Measurements from ENCODE around the gene ELOF1. TPM values are rescaled to one million over a fixed set of nuclear protein-coding genes. Genes with fewer than 3 reads are reported as not detected.
A peak's percentile ranks its signal among the peaks of the same experiment; 100 is the strongest.

ELOF1 gene
- total and polyA plus RNA-seq, 2 of the 13 experiments (the other 11 are each of a cell fraction or from before 2014, with no cell fraction given) = 14.5 to 43.2 TPM

- TF ChIP-seq ZNF354B (CRISPR knock-in tag; IDR thresholded peaks at IDR 0.05) (no peak), ZNF550 (CRISPR knock-in tag; IDR thresholded peaks at IDR 0.05; ENCODE audit: borderline replicate concordance) (no peak), RFX3 (CRISPR knock-in tag; IDR thresholded peaks at IDR 0.05) (peak; percentile 52; the same call in 1 of the 2 replicates), ZNF484 (CRISPR knock-in tag; IDR thresholded peaks at IDR 0.05; ENCODE audit: borderline replicate concordance, low read depth) (no peak), MAZ (IDR thresholded peaks at IDR 0.05; ENCODE audit: borderline replicate concordance, low read depth, low read length) (no peak), MAZ (CRISPR knock-in tag; IDR thresholded peaks at IDR 0.05; ENCODE audit: low read depth) (peak; percentile 58; the same call in 1 of the 2 replicates), ZNF792 (CRISPR knock-in tag; IDR thresholded peaks at IDR 0.05) (peak; percentile 21; the same call in 1 of the 2 replicates), DR1 (CRISPR knock-in tag; IDR thresholded peaks at IDR 0.05) (no peak), PHF20 (CRISPR knock-in tag; IDR thresholded peaks at IDR 0.05) (peak; percentile 62), ZNF20 (CRISPR knock-in tag; IDR thresholded peaks at IDR 0.05) (no peak), ZNF510 (CRISPR knock-in tag; IDR thresholded peaks at IDR 0.05; ENCODE audit: low read depth) (no peak), ZNF230 (CRISPR knock-in tag; IDR thresholded peaks at IDR 0.05) (peak; percentile 47; the same call in 1 of the 2 replicates), CREB1 (IDR thresholded peaks at IDR 0.05) (peak; percentile 90), CREB1 (CRISPR knock-in tag; IDR thresholded peaks at IDR 0.05) (peak; percentile 98), ZNF724P (CRISPR knock-in tag; IDR thresholded peaks at IDR 0.05; ENCODE audit: borderline replicate concordance) (peak; percentile 65; the same call in 1 of the 2 replicates), KAT8 (CRISPR knock-in tag; IDR thresholded peaks at IDR 0.05) (peak; percentile 80), ZBTB34 (CRISPR knock-in tag; IDR thresholded peaks at IDR 0.05) (no peak), CSRNP2 (CRISPR knock-in tag; conservative IDR thresholded peaks at IDR 0.05; ENCODE audit: low read depth) (no peak), RFXAP (CRISPR knock-in tag; IDR thresholded peaks at IDR 0.05; ENCODE audit: borderline replicate concordance) (0 out of 2 replicates have a peak, but pooled peaks have one; percentile 46), ZNF780A (CRISPR knock-in tag; IDR thresholded peaks at IDR 0.05) (no peak), ZFX (CRISPR knock-in tag; IDR thresholded peaks at IDR 0.05; ENCODE audit: low read depth) (peak; percentile 88), PHF8 (CRISPR knock-in tag; IDR thresholded peaks at IDR 0.05) (peak; percentile 71), DMAP1 (CRISPR knock-in tag; IDR thresholded peaks at IDR 0.05) (no peak)
- TF ChIP-seq, protein P1, sequence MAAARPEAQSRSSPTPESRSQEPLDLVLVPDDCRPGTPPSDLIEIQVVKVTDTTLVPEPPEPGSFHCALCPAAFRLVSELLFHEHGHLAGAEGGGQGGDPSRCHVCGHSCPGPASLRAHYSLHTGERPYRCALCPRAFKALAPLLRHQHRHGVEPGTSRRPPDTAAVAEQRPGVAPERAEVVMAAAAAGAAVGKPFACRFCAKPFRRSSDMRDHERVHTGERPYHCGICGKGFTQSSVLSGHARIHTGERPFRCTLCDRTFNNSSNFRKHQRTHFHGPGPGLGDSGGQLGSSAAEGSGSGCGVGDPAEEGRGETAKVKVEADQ (CRISPR knock-in tag; IDR thresholded peaks at IDR 0.05; ENCODE audit: borderline replicate concordance) = no peak; the same call in 1 of the 2 replicates
- TF ChIP-seq, protein P2, sequence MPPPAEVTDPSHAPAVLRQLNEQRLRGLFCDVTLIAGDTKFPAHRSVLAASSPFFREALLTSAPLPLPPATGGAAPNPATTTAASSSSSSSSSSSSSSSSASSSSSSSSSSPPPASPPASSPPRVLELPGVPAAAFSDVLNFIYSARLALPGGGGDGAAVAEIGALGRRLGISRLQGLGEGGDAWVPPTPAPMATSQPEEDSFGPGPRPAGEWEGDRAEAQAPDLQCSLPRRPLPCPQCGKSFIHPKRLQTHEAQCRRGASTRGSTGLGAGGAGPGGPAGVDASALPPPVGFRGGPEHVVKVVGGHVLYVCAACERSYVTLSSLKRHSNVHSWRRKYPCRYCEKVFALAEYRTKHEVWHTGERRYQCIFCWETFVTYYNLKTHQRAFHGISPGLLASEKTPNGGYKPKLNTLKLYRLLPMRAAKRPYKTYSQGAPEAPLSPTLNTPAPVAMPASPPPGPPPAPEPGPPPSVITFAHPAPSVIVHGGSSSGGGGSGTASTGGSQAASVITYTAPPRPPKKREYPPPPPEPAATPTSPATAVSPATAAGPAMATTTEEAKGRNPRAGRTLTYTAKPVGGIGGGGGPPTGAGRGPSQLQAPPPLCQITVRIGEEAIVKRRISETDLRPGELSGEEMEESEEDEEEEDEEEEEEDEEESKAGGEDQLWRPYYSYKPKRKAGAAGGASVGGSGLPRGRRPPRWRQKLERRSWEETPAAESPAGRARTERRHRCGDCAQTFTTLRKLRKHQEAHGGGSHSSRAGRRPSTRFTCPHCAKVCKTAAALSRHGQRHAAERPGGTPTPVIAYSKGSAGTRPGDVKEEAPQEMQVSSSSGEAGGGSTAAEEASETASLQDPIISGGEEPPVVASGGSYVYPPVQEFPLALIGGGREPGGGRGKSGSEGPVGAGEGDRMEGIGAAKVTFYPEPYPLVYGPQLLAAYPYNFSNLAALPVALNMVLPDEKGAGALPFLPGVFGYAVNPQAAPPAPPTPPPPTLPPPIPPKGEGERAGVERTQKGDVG (CRISPR knock-in tag; IDR thresholded peaks at IDR 0.05; ENCODE audit: borderline replicate concordance) = no peak
Measured at GRCh38 chr19:11505504-11506100, 53.4 kb downstream of the ELOF1 start, which contains the start of gene ZNF653 (continued).
